ENCODE measurements around the gene PLA2G5. TPM values are rescaled to one million over a fixed set of nuclear protein-coding genes. Genes with fewer than 3 reads are reported as not detected.

The PLA2G5 gene
- total RNA-seq, 2 experiments from 2014 or later: not detected

DNA sequence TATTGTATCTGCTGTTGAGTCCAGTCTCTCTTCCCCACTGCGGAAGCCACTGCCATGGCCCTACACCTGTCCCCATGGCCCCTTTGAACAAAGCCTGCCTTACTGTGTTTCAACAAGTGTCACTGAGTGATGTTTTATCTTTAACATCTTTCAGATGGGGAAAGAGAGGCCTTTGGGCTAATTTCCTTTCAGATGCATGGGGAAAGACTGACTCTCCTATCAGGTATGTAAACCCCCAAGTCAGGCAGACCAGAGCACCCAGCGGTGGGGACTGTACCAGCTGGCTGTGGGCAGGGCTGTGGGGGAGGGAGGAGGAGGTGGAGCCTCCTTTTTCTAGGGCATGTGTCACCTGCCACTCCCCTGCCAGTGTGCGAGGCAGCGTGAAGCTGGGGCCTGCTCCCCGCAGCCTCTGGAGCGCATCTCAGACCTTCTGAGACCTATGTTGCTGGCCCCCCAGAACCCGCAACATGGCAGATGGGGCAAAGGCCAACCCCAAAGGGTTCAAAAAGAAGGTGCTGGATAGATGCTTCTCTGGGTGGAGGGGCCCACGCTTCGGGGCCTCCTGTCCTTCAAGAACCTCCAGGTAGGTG, 69.1 kb downstream of the PLA2G5 start, which contains the start of gene PLA2G2F:
Gene PLA2G2F, plus strand, starts transcription at position 363 of the 590 bp plus-strand sequence. Its CDS starts 105 bp downstream, at position 468.
- no peak for DNase-seq
- POLR2A ChIA-PET: no interaction called here

DNA sequence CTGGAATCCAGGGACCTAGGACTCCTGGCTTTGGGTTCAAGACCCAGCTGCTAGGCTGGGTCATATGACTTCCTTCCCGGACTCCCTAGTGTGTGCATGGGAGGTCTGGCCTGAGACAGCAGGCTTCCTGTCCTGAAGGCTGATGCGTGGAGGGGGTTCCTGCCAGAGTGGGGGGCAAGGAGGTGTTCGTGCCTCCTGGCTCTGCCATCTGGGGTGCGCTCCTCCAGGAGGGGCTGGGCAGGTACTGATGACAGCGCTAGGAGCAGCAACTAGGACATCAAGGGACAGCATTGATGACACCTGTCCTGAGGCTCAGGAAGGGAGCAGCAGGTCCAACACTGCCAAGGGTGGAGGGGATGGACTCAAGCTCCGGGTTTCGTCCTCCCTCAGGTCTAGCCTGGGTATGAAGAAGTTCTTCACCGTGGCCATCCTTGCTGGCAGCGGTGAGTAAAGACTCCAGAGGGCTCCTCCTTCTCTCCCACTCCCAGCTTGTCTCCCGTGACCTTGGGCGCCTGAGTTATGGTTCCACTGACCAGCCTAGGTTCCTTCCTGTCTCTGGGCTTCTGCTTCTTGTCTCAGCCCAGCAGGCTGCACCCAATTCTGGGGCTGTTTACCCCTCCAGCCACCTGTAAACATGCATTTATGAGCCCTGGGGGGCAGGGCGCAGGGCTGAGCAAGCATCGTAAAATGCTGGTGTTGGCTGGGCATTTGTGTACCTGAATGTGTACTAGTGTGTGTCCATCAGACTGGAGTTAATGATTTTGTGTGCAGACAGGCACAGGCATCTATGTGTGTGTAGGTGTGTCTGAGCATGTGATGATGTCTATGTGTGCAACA, 70.0 kb downstream of the PLA2G5 start:
- no peak for DNase-seq
- peaks cover 4% of the 10 kb centered on the region for H3K27me3 Mint-ChIP-seq
- no peaks in the 10 kb centered on the region for H3K9me3 Mint-ChIP-seq
- ChIA-PET POLR2A (no interaction called here), CTCF (no interaction called here)
- H3K27ac Mint-ChIP-seq: no peak overlapping the region
- H3K4me1 Mint-ChIP-seq: no peaks in the 10 kb centered on the region
- no peak overlapping the region for H3K4me3 Mint-ChIP-seq
- no peaks in the 10 kb centered on the region for H3K36me3 Mint-ChIP-seq (ENCODE audit: low read depth)

More for the DNA sequence above, 69.1 kb downstream of the PLA2G5 start, which contains the start of gene PLA2G2F:
- Mint-ChIP-seq H3K4me3 (no peak within 1 kb of the TSS), H3K9me3 (no peaks in the 10 kb centered on the region), H3K27me3 (peaks cover 6% of the 10 kb centered on the region), H3K27ac (no peak within 1 kb of the TSS), H3K4me1 (no peaks in the 10 kb centered on the region), H3K36me3 (ENCODE audit: low read depth) (no peaks in the 10 kb centered on the region)
- CTCF ChIA-PET: no interaction called here

- no peaks in the 10 kb centered on the region for H3K9me3 Mint-ChIP-seq
- CTCF ChIA-PET: no interaction called here
- no peak overlapping the region for H3K27ac Mint-ChIP-seq
- peaks cover under 1% of the 10 kb centered on the region for H3K27me3 Mint-ChIP-seq
- no peaks in the 10 kb centered on the region for H3K4me1 Mint-ChIP-seq
- no peak for DNase-seq
- H3K4me3 Mint-ChIP-seq: no peak overlapping the region
- H3K36me3 Mint-ChIP-seq (ENCODE audit: low read depth): no peaks in the 10 kb centered on the region
- POLR2A ChIA-PET: no interaction called here
Measured at GRCh38 chr1:20141001-20141400, 71.0 kb downstream of the PLA2G5 start.

DNA sequence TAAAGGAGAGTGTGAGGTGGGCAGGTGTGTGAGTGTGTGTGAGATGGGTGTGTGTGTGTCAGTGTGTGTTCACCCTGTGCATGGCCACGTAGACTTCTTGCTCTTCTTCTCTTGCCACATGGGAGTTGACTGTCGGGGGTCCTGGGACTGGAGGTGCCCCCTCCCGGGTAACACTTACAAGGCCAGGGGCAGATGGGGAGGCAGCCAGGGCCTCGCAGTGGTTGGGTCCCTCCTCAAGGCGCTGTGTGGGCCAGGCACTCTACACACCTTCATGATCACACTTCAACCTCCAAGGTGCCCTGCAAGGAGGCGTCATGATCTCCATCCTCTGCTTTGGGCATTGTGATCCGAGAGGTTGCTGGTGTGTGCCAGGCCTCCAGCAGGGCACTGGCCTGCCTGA, 71.5 kb downstream of the PLA2G5 start:
- ChIA-PET CTCF (no interaction called here), POLR2A (no interaction called here)
- Mint-ChIP-seq H3K27me3 (no peaks in the 10 kb centered on the region), H3K4me3 (no peak overlapping the region), H3K9me3 (no peaks in the 10 kb centered on the region), H3K36me3 (ENCODE audit: low read depth) (no peaks in the 10 kb centered on the region), H3K27ac (no peak overlapping the region), H3K4me1 (no peaks in the 10 kb centered on the region)
- no peak for DNase-seq

Other genes starting within 250 kb of the PLA2G5 start
- gene OTUD3, start 187.8 kb upstream of the PLA2G5 start, total RNA-seq: 1 to 10 TPM; 6.7 to 7.6 TPM
- not detected for gene PLA2G2E, start 146.6 kb upstream of the PLA2G5 start, total RNA-seq
- gene PLA2G2A, start 90.6 kb upstream of the PLA2G5 start, total RNA-seq: not detected
- not detected for gene PLA2G2D, start 49.3 kb downstream of the PLA2G5 start, total RNA-seq
- gene PLA2G2F, start 69.1 kb downstream of the PLA2G5 start, total RNA-seq: not detected
- gene UBXN10, start 115.9 kb downstream of the PLA2G5 start, total RNA-seq: 1 to 10 TPM; 1.5 to 1.7 TPM
- under 1 TPM; 0.18 to 0.40 TPM for gene PLA2G2C, start 116.3 kb downstream of the PLA2G5 start, total RNA-seq
- not detected for gene VWA5B1, start 220.7 kb downstream of the PLA2G5 start, total RNA-seq

All from activated CD4-positive, alpha-beta memory T cell treated with anti-CD3 and anti-CD28 coated beads, Interleukin-2, amount 10 ng/mL, durations not matched to agents 7 days and 5 days (primary cell).